ENCODE measurements around the gene IMMP1L.
A peak's percentile ranks its signal among the peaks of the same experiment; 100 is the strongest.
"Not testable (repeated sequence)": the region's sequence is repeated elsewhere in the genome, so short reads cannot be mapped to it uniquely, and the experiment has no call there.

IMMP1L gene, protein sequence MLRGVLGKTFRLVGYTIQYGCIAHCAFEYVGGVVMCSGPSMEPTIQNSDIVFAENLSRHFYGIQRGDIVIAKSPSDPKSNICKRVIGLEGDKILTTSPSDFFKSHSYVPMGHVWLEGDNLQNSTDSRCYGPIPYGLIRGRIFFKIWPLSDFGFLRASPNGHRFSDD

DNA sequence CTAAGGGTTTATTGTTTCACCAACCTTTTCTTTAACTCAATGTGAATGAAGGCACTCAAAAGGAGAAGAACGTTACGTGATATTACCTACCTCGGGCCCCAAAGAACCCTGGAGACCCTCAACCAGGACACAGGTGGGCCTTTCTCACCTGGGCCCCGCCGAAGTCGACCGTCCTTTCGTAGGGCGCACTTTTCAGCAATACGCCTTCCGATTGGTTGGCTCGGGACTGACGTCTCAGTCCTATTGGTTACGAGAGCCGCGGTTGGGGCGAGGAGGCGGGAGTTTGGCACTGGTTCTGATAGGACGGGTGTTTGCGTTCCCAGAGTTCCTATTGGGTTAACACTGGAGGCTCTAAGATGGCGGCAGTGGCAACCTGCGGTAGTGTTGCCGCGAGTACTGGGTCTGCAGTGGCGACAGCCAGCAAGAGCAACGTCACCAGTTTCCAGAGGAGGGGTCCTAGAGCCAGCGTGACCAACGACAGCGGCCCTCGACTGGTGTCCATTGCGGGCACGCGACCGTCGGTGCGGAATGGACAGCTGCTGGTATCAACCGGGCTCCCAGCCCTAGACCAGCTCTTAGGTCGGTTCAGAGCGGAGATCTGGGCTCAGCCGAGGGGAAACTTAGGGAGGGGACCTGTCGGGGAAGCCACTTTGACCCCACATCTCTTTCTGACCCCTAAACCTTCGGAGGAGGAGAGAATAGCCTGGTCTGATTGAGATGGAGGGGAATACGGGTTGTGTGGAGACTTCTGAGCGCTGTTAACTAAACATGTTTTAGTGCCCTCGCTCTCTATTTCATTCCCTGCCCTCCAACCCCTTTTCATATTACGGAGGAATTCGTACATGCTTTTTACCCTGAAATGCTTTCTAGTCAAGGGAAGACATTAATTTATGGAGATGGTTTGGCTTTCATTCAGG, at the start of gene IMMP1L, which contains the start of gene ELP4:
IMMP1L (minus strand) TSS at position 194 of the 917 bp plus-strand sequence. CDS start 46,346 bp downstream, outside the sequence.
ELP4 (plus strand) TSS at position 339 of the 917 bp plus-strand sequence; CDS start at position 357, 18 bp downstream.
- peak; percentile 96 for DNase-seq (ENCODE audit: low spot score)

DNA sequence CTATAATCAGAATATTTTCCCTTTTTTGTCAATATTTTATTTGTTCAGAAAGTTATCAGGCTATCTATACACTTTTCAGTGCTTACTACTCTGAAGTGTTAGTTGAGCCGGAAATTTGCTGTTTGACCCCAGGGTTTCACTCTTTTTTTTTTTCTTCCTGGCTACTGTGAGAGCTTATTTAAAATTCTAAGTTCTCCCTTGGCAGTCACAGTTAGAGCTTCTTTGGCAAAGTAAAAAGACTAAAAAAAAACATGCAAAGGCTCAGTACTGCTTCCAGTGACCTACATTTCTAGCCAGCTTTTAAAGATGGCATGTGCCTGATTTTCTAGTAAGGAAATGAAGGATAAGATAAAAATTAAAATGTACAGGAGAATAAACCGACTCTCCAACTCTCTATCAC, 48.6 kb upstream of the IMMP1L start:
- DNase-seq (ENCODE audit: low spot score) = no peak

DNA sequence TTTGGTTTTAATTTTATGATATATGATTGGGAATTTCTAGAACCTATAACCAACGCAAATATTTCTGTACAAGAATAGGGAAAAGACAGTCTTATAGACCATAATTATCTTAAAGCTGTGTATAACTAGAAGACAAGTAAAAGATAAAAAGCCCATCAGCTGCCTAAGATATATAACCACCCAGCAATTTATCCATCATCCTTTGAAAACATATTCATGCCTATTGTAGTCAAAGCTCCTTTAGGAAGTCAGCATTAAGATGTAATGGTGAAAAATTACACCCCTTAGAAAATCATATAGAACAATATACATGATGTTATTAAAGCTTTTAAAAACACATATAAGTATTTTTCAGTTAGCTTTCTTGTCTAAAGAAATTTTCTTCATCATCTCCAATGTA, 46.5 kb upstream of the IMMP1L start:
- DNase-seq (ENCODE audit: low spot score) = no peak

DNA sequence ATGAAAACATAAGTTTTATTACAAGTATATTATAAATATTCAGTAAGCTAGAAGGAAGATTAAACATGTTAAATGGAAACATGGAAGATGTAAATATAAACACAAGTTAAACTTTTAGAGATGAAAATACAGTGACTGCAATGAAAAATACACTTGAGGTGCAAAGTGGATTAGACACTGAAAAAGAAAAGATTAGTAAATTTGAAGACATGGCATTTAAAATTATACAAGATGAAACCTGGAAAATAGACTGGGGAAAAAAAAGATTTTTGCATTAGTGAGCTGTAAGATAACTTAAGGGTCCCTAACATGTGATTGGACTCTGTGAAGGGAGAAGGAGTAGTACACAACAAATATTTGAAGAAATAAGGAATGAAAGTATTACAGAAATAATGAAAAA, 33.4 kb upstream of the IMMP1L start:
- no peak for DNase-seq (ENCODE audit: low spot score)

DNA sequence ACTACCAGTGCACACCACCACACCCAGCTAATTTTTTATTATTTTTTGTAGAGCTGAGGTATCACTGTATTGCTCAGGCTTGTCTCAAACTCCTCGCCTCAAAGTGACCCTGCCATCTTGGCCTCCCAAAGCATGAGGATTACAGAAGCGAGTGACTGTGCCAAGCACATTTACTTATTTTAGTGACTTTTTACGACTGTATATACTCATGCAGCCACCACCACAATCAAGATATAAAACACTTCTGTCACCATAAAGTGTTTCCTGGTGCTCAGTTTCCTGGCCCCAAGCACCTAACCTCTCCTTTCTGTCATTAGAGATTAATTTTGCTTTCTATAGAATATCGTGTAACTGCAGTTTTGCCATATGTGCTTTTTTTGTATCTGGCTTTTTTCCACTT, 26.1 kb upstream of the IMMP1L start:
- DNase-seq (ENCODE audit: low spot score) = no peak

DNA sequence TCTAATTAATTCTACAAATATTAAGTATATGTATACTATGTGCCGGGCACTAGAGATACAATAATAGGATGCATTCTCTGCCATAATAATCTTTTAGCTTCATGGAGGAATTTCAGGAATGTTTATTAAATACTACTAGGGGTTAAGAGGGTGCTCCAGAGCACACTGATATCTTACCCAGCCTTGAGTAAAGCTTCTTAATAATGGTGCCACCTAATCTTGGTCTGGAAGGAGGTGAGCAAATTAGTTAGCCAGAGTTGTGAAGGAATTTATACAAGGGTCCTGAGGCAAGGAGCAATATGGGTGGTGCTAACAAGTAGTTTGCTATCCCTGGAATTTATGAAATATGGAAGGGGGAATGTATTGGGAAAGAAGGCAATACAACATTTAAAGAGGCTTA, 21.9 kb upstream of the IMMP1L start:
- no peak for DNase-seq (ENCODE audit: low spot score)

DNA sequence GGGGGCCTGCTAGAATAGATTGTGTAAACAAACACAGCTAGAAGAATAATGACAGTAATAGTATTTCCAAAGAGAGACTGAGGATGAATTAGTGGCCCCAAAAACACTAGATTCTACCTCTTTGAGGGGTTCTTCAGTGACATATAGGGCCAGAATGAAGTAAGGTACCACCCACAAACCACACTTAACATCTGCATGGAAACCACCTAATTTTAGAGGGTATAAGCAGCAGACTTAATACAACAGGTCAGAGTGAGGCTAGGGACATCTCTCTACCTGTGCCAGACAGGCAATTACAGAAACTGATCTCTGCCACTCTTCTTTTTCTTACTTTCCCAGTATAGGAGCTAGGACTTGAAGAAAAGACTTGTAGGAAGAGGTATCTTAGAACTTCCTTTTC, 20.3 kb upstream of the IMMP1L start:
- no peak for DNase-seq (ENCODE audit: low spot score)

DNA sequence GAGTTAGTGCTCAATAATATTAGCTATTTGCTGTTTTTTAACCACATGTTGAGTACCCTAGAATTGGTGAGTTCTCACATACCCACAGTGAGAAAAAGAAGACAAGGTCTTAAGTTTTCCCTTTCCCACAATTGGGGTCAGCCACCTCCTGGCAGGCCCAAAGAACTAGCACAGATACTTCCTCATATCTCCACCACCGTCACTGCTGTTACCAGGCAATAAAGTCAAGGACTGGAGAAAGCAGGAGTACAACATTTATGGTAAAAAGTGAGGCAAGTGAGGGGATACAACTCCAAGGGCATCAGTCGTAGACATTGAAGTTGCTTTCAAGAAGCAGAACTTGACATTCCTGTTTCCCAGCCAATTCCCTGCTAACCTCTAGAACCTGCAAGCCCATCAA, 19.8 kb upstream of the IMMP1L start:
- DNase-seq (ENCODE audit: low spot score) = no peak

DNA sequence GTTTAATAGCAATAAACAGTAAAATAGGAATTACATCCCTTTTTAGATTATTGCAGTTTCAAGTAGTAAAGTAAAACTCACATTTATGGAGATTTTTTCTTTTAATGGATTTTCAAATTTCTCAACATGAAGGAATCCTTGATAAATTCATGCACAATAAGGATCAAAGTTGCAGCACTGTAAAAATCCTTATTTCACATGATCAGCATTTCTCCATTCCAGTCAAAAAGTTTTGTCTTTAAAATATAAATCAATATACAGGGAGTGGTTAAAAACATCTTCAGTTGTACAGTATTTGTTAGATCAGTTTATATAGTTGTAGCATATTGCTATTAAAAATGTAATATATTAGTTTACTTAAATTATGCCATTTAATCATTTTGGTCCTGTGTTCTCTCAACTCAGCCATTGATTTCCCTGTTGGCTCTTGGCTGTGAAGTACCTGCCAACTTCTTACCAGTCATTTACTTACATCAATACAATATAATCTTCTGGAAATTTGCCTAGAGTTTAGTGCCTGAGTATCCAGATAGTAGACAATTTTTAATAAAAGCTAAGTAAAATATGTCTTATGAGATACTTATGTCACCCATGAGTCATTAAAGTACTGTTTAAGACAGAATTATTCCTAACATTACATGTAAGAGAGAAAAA, 12.2 kb upstream of the IMMP1L start:
- no peak for DNase-seq (ENCODE audit: low spot score)

DNA sequence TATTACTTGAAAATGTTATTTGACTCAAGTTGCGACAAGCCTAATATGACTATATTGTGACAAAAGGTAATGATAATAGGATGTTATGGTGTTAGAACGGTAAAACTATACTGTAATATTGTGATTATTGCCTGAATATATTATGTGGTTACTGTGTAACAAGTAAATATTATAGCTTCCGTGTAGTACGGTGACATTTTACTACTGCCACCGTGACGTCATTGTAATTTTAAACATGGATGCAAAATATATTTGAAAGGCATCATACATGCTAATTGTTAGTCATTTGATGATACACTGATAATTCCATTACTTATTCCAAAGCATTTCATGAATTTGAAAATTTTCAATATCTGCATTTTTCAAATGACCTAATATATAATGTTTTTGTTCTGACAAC, 2.7 kb upstream of the IMMP1L start:
- DNase-seq (ENCODE audit: low spot score) = no peak

DNA sequence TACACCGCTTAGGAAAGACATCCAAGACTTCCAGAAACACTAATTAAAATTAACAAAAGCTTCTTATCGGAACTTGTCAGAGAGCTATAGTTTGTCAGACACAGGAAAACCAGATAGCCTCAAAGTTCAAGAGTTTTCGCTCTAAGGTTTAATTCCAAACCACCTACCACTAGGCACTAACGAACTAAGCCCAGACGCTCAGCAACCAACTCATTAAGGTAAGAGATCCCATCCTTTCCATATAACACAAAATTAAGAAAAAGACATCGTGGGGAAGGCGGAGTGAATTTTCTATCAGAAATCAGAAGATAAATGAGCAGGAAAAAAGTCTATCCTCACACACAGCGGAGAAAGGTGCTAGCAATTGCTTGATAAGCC, 382 bp downstream of the IMMP1L start:
- DNase-seq (ENCODE audit: low spot score) = no peak

DNA sequence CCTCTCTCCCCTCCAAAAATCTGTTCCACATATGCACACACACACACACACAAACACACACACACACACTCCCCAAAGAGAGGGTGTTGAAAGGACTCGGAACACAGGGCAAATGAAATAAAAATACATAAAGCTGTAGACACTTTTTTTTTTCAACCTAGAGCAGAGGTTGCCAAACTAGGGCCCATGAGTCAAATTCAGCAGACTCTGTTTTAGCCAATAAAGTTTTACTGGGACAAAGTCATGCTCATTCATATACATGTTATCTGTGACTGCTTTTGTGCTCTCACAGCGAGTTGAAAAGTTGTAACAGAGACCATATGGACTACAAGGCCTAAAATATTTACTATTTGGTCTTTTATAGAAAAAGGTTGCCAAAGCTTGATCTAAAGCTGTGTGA, 8.9 kb downstream of the IMMP1L start:
- no peak for DNase-seq (ENCODE audit: low spot score)

DNA sequence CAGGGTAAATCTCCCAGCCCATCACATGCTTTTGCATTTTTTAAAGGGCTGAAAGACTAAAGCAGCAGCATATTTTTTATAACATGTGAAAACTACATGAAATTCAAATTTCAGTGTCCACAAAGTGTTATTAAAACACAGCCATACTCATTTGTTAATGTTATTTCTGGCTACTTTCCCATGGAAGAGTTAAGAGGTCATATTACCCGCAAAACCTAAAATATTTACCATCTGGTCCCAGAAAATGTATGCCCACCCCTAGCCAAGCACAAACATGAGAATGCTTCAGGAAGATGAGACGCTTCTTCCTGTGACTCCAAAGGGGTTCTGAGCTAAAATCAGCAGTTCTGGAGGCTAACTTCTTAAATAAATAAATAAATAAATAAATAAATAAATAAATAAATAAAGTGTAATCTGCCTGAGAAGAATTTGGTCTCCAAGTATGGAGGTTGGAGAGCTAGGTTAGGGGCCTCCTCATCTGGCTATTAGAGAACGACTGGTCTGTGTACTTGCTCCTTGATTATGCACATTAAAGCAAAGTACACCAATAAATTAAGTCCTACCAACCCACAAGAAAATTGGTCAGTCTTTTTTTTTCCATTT, 9.7 kb downstream of the IMMP1L start:
- DNase-seq (ENCODE audit: low spot score) = no peak

DNA sequence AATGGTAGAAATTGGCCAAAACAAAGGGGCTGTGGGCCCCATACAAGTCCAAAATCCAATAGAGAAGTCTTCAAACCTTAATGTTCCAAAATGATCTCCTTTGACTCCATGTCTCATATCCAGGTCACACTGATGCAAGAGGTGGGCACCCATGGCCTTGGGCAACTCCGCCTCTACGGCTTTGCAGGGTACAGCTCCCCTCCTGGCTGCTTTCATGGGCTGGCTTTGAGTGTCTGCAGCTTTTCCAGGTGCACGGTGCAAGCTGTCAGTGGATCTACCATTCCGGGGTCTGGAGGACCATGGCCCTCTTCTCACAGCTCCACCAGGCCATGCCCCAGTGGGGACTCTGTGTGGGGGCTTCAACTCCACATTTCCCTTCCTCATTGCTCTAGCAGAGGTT, 15.7 kb downstream of the IMMP1L start:
- not testable (repeated sequence) for DNase-seq (ENCODE audit: low spot score)

DNA sequence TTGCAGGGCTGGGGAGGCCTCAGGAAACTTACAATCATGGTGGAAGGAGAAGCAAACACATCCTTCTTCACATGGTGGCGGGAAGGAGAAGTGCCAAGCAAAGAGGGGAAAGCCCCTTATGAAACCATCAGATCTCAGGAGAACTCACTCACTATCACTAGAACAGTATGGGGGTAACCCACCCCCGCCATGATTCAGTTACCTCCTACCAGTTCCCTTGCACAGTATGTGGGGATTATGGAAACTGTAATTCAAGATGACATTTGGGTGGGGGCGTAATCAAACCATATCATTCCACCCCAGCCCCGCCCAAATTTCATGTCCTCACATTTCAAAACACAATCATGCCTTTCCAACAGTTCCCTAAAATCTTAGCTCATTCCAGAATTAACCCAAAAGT, 16.2 kb downstream of the IMMP1L start:
- no peak for DNase-seq (ENCODE audit: low spot score)

DNA sequence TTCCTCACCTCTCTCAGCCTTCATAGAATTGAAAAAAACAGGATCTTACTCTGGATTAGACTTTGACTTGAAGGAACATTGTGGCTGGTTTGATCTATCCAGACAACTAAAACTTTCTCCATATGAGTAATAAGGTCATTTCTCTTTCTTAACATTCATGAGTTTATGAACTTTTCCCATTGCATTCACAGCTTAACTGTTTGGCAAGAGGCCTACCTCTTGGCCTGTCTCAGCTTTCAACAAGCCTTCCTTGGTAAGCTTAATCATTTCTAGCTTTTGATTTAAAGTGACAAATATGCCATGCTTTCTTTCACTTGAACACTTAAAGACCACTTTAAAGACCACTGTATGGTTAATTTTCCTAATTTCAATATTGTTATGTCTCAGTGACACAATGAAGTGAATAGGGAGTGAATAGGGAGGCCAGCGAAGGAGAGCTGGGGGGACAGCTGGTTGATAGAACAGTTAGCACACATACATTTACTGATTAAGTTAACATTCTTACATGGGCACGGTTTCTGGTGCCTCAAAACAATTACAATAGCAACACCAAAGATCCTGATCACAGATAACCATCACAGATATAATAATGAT, 17.0 kb downstream of the IMMP1L start:
- DNase-seq (ENCODE audit: low spot score) = no peak

DNA sequence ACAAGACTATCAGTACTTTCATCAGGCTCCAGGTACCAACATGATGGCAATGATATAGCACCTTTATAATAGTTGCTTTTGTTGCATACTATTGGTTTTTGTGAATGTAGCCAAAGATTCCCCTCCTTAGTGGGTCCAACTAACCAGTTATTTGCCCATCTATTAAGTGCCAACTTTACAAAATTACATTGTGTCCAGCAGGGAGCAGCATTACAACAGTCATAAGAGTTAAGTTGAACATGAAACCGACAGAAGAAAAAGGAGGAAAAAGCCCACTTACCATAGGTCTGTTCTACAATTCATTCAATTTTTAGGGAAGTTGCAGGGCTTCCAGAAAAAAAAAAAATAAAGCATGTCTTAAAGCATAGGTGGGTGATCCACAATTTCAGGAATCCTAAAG, 21.6 kb downstream of the IMMP1L start:
- DNase-seq (ENCODE audit: low spot score) = peak; percentile 33

DNA sequence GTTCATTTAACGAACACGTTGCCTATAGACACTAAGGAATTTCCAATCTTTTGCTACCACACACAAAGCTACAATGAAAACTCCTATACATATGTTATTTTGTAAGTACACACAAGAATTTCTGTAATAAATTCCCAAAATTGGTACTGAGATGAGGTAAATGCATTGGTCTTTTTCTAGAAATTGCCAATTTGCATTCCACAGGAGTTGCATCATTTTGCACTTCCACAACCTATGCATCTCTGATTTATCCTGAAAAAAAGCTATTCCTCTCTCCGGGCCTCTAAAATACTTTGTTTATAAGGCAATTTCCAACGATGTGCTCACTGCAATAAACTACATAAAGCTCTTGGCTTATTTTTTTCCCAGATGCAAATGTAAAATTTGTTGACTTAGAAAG, 24.9 kb downstream of the IMMP1L start:
- no peak for DNase-seq (ENCODE audit: low spot score)

DNA sequence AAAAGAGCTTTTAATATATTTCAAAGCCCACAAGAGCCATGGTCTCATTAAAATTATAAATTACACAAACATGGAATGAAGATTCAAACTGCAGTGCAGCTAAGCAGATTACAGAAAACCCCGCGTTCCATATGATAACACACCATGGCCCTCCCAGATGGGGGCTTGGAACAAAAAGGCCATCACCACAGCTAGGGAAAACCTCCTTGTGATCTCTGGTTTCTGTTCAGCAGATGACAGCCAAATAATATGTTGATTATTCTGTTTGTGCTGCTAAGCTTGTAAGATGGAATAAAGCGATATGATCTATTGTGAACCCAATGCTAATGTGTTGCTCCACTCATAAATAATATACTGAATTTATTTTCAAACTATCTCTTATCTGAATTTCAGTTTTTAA, 28.5 kb downstream of the IMMP1L start:
- no peak for DNase-seq (ENCODE audit: low spot score)

DNA sequence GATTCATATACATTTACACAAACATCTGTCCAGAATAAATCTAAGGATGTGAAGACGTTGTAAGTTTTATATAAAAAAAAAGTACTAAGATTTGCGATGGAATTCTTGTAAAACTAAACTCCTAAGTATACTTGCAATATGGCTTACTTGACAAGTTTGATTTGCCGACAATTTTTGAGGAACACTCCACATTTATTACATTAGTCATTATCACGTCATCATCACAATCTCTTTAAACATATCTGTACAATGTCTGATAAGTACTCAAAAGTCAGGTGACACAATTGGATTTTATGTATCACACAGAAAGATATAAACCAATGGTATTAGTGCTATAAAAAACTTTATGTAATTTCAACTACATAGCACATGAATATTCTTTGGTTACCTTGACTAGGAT, 30.4 kb downstream of the IMMP1L start:
- no peak for DNase-seq (ENCODE audit: low spot score)

DNA sequence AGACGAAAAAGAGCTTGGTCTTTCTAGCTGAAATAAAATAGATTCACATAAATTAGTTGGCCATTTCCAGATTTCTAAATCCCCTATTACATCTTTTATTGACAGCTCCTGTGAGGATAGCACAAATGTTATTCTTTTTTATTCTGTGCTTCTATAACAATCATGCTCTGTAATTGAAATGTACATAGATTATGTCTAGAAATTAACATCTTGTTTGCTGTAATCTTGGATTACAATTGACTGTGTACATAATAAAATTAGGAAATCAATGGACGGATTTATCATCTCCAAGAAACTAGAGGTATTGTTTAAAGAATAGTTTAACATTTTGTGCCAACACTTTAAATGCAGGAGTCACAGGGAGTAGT, 31.2 kb downstream of the IMMP1L start:
- no peak for DNase-seq (ENCODE audit: low spot score)

DNA sequence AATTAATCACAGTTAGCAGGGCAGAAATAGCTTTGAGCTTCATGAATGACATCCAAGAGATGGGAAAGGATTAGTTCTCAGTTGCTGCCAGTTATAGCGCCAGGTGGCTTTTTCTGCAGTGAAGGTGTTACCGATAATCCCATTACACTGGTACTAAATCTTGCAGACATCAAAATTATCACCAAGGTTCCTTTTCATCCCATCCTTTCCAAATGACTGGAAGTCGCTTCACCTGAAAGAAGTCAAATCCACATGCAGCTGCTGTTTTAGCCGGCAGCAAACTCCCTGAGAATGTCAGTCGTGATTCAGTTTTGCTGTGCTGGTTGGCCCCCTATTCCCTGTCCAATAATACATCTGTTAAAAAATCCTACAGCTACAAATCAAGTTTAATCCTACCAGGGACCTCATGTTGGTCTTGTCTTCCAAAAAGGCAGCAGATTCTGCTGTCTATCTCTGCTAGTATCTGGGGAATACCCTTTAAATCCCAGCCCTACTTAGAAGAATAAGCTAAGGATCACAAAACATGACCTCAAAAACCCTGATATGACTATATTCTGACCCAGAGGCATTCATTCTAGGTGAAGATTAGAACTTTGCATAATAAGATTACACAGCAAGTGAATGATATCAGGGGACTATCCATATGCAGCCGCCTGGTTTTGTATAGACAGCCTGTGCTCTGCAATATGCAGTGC, 31.7 kb downstream of the IMMP1L start:
- DNase-seq (ENCODE audit: low spot score) = no peak

All from kidney capillary endothelial cell (primary cell).